SK-N-SH treated with all-trans-retinoic acid at 6 μM for 48 hours (cell line): ENCODE data around the gene WDR5.

Source experiments
- ATAC-seq: fragments of 200-7000 bp; cut with Tn5 transposase; 3 replicates; pipeline ENCODE4 v1.9.1; 2020; ENCODE audit warnings: mild to moderate bottlenecking, moderate library complexity
- ARNTL ChIP-seq: fragments of 450-650 bp; formaldehyde crosslinking; IDR thresholded peaks from 2 replicates; pipeline ENCODE4 v1.5.0; 2020; ENCODE audit warnings: low read depth, mild to moderate bottlenecking, moderate library complexity, borderline replicate concordance
- BACH2 ChIP-seq: fragments of 250-450 bp; sonication (Bioruptor Pico); IDR thresholded peaks from 2 replicates; pipeline ENCODE4 v1.9.0; 2021; ENCODE audit warnings: mild to moderate bottlenecking, borderline replicate concordance
- CREB5 ChIP-seq: fragments of 250-450 bp; sonication (Bioruptor Pico); IDR thresholded peaks from 2 replicates; pipeline ENCODE4 v1.5.1; 2020; ENCODE audit warnings: low read depth, mild to moderate bottlenecking, moderate library complexity
- CSDC2 ChIP-seq: fragments of 250-450 bp; sonication (Bioruptor Pico); IDR thresholded peaks from 2 replicates; pipeline ENCODE4 v1.5.0; 2020; ENCODE audit warnings: mild to moderate bottlenecking, moderate library complexity
- CSRNP3 ChIP-seq: fragments of 250-450 bp; sonication (Bioruptor Pico); IDR thresholded peaks from 2 replicates; pipeline ENCODE4 v1.5.1; 2021; ENCODE audit warnings: mild to moderate bottlenecking, moderate library complexity
- ESRRG ChIP-seq: fragments of 250-450 bp; sonication (Bioruptor Pico); IDR thresholded peaks from 2 replicates; pipeline ENCODE4 v1.6.1; 2021; ENCODE audit warnings: mild to moderate bottlenecking
- GLIS3 ChIP-seq: fragments of 250-450 bp; sonication (Bioruptor Pico); IDR thresholded peaks from 2 replicates; pipeline ENCODE4 v1.5.0; 2020; ENCODE audit warnings: mild to moderate bottlenecking, moderate library complexity
- ISL1 ChIP-seq: fragments of 250-450 bp; sonication (Bioruptor Pico); IDR thresholded peaks from 2 replicates; pipeline ENCODE4 v2.1.2; 2022; ENCODE audit warnings: mild to moderate bottlenecking, moderate library complexity
- OSR1 ChIP-seq: fragments of 250-450 bp; sonication (Bioruptor Pico); IDR thresholded peaks from 2 replicates; pipeline ENCODE4 v1.8.0; 2022; ENCODE audit warnings: moderate library complexity, mild to moderate bottlenecking, inconsistent platforms
- POU6F1 ChIP-seq: fragments of 250-450 bp; sonication (Bioruptor Pico); IDR thresholded peaks from 2 replicates; pipeline ENCODE4 v1.8.0; 2021; ENCODE audit warnings: low read depth, mild to moderate bottlenecking, moderate library complexity, borderline replicate concordance
- PPARA ChIP-seq: fragments of 250-450 bp; sonication (Bioruptor Pico); IDR thresholded peaks from 2 replicates; pipeline ENCODE4 v1.5.0; 2020; ENCODE audit warnings: mild to moderate bottlenecking, borderline replicate concordance
- RARB ChIP-seq: fragments of 250-450 bp; sonication (Bioruptor Pico); IDR thresholded peaks from 2 replicates; pipeline ENCODE4 v1.8.0; 2021; ENCODE audit warnings: mild to moderate bottlenecking, moderate library complexity
- SNAI2 ChIP-seq: fragments of 250-450 bp; sonication (Bioruptor Pico); IDR thresholded peaks from 2 replicates; pipeline ENCODE4 v1.5.0; 2020; ENCODE audit warnings: mild to moderate bottlenecking, moderate library complexity
- TCF4 ChIP-seq: fragments of 250-450 bp; sonication (Bioruptor Pico); IDR thresholded peaks from 2 replicates; pipeline ENCODE4 v1.8.0; 2021; ENCODE audit warnings: mild to moderate bottlenecking, moderate library complexity, borderline replicate concordance
- TOX ChIP-seq: fragments of 250-450 bp; sonication (Bioruptor Pico); IDR thresholded peaks from 2 replicates; pipeline ENCODE4 v1.8.0; 2021; ENCODE audit warnings: mild to moderate bottlenecking, moderate library complexity, borderline replicate concordance
- TSHZ2 ChIP-seq: fragments of 250-450 bp; sonication (Bioruptor Pico); IDR thresholded peaks from 2 replicates; pipeline ENCODE4 v1.5.0; 2020; ENCODE audit warnings: mild to moderate bottlenecking, moderate library complexity
- ZC3H10 ChIP-seq: fragments of 250-450 bp; sonication (Bioruptor Pico); IDR thresholded peaks from 2 replicates; pipeline ENCODE4 v1.5.1; 2021; ENCODE audit warnings: mild to moderate bottlenecking, moderate library complexity
- ZFP3 ChIP-seq: fragments of 250-450 bp; sonication (Bioruptor Pico); IDR thresholded peaks from 2 replicates; pipeline ENCODE4 v1.5.0; 2020; ENCODE audit warnings: mild to moderate bottlenecking, moderate library complexity
- ZFP30 ChIP-seq: fragments of 450-650 bp; formaldehyde crosslinking; IDR thresholded peaks from 2 replicates; pipeline ENCODE4 v1.5.0; 2022; ENCODE audit warnings: mild to moderate bottlenecking, moderate library complexity
- ZNF565 ChIP-seq: fragments of 450-650 bp; formaldehyde crosslinking; conservative IDR thresholded peaks from 2 replicates; pipeline ENCODE4 v1.5.0; 2020; ENCODE audit warnings: low read depth, mild to moderate bottlenecking, moderate library complexity
- ZNF70 ChIP-seq: fragments of 450-650 bp; formaldehyde crosslinking; IDR thresholded peaks from 2 replicates; pipeline ENCODE4 v1.5.0; 2020; ENCODE audit warnings: mild to moderate bottlenecking, moderate library complexity
- ZNF8 ChIP-seq: fragments of 450-650 bp; formaldehyde crosslinking; IDR thresholded peaks from 2 replicates; pipeline ENCODE4 v1.5.0; 2020; ENCODE audit warnings: mild to moderate bottlenecking, moderate library complexity

Gene WDR5

GRCh38 chr9:134204991-134205578, 69.2 kb downstream of the WDR5 start:
- no peak for TF ChIP-seq ZFP3
- TF ChIP-seq CREB5 (CRISPR knock-in tag) = no peak
- TF ChIP-seq TOX (CRISPR knock-in tag) = no peak
- no peak for TF ChIP-seq TCF4 (CRISPR knock-in tag)
- TF ChIP-seq OSR1 (CRISPR knock-in tag) = no peak
- TF ChIP-seq POU6F1 (CRISPR knock-in tag) = no peak
- no peak for TF ChIP-seq ZNF565 (CRISPR knock-in tag)
- no peak for TF ChIP-seq ZNF8 (CRISPR knock-in tag)
- TF ChIP-seq ZC3H10 (CRISPR knock-in tag) = no peak
- TF ChIP-seq PPARA (CRISPR knock-in tag) = no peak
- no peak for TF ChIP-seq GLIS3 (CRISPR knock-in tag)
- no peak for TF ChIP-seq TSHZ2 (CRISPR knock-in tag)
- no peak for TF ChIP-seq CSRNP3
- no peak for TF ChIP-seq RARB (CRISPR knock-in tag)
- TF ChIP-seq ESRRG (CRISPR knock-in tag) = no peak
- TF ChIP-seq CSDC2 = no peak
- TF ChIP-seq, all 23 proteins: peak for 0
- no peak for ATAC-seq

- no peak for TF ChIP-seq TCF4 (CRISPR knock-in tag)
- TF ChIP-seq ZNF70 (CRISPR knock-in tag) = no peak
- TF ChIP-seq ESRRG (CRISPR knock-in tag) = no peak
- TF ChIP-seq SNAI2 (CRISPR knock-in tag) = no peak
- no peak for TF ChIP-seq BACH2
- TF ChIP-seq OSR1 (CRISPR knock-in tag) = no peak
- TF ChIP-seq ARNTL (CRISPR knock-in tag) = no peak
- TF ChIP-seq ISL1 (CRISPR knock-in tag) = no peak
- no peak for TF ChIP-seq ZNF8 (CRISPR knock-in tag)
- TF ChIP-seq TOX (CRISPR knock-in tag) = no peak
- peak; percentile 71 for ATAC-seq
Observed at GRCh38 chr9:134205672-134206310, 69.9 kb downstream of the WDR5 start.

- TF ChIP-seq ZFP30 (CRISPR knock-in tag) = no peak
- TF ChIP-seq, all 23 proteins: peak for 0
- ATAC-seq = peak; percentile 29
Observed at GRCh38 chr9:134206311-134207300, 70.7 kb downstream of the WDR5 start.
